Measurements from ENCODE around the gene IGDCC3. TPM values are rescaled to one million over a fixed set of nuclear protein-coding genes. Genes with fewer than 3 reads are reported as not detected.

The IGDCC3 gene
- total and polyA plus RNA-seq, 2 donors from 2014 or later, result 0.22 to 0.49 TPM

GRCh38 chr15:65420975-65421359 lies 43.2 kb upstream of the IGDCC3 start:
- Histone ChIP-seq H3K4me1 (ENCODE audit: control insufficient read depth in 2 of 3, insufficient read depth in 2 of 3, low read depth in 1 of 3, low read length in 3 of 3) (peaks cover 0 to 13% (median 5%) of the 10 kb centered on the region in 3 donors), H3K9ac (ENCODE audit: low read length in 3 of 3) (no peak overlapping the region), H3K27me3 (ENCODE audit: control insufficient read depth, insufficient read depth, low read length) (no peaks in the 10 kb centered on the region), H3K36me3 (ENCODE audit: control insufficient read depth in 2 of 3, insufficient read depth in 3 of 3, low read length in 3 of 3) (no peaks in the 10 kb centered on the region), H3K4me3 (ENCODE audit: low read length in 3 of 3) (peak overlapping the region in 2 of 3 donors; percentile 6 to 54), H3K27ac (ENCODE audit: low read depth in 2 of 2, low read length in 2 of 2) (no peak overlapping the region), H3K9me3 (ENCODE audit: control insufficient read depth in 2 of 3, insufficient read depth in 1 of 3, low read length in 3 of 3) (no peaks in the 10 kb centered on the region)
- peak in 1 of 5 donors; percentile 62 for DNase-seq
- intact Hi-C loops (cut with DNase I), result no loop called here
- no peak for TF ChIP-seq CTCF (IDR thresholded peaks at IDR 0.05; ENCODE audit: borderline replicate concordance, extremely low read depth, insufficient read depth)
- FAIRE-seq, result no peak

DNA sequence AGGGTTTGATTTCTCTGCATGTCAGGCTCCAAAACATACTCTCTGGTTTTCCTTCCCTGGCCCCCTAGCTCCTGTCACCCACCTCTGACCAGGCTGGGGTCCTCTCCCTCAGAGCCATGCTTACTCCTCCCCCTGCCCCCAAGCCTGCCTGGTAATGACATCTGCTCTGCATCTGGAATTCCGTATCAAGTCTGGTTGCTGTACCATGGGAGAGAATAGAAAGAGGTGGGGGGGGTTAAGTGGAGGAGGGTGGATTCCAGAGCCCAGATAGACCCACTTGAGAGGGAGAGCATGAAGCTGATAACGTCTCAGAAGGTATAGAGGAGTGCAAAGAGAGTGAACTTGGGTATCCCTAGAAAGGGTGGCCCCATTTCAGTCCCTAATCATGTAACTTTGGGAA lies 40.8 kb upstream of the IGDCC3 start:
- H3K27me3 ChIP-seq (ENCODE audit: control insufficient read depth, insufficient read depth, low read length), result no peaks in the 10 kb centered on the region
- H3K4me3 ChIP-seq (ENCODE audit: low read length in 3 of 3), result no peak overlapping the region
- H3K4me1 ChIP-seq (ENCODE audit: control insufficient read depth in 2 of 3, insufficient read depth in 2 of 3, low read depth in 1 of 3, low read length in 3 of 3), result peaks cover 0 to 13% (median 5%) of the 10 kb centered on the region in 3 donors
- DNase-seq (no peak), FAIRE-seq (no peak)
- no peak for TF ChIP-seq CTCF (IDR thresholded peaks at IDR 0.05; ENCODE audit: borderline replicate concordance, extremely low read depth, insufficient read depth)
- H3K9ac ChIP-seq (ENCODE audit: low read length in 3 of 3), result no peak overlapping the region
- H3K9me3 ChIP-seq (ENCODE audit: control insufficient read depth in 2 of 3, insufficient read depth in 1 of 3, low read length in 3 of 3), result no peaks in the 10 kb centered on the region
- no peak overlapping the region for H3K27ac ChIP-seq (ENCODE audit: low read depth in 2 of 2, low read length in 2 of 2)
- intact Hi-C loops (cut with DNase I), result no loop called here
- no peaks in the 10 kb centered on the region for H3K36me3 ChIP-seq (ENCODE audit: control insufficient read depth in 2 of 3, insufficient read depth in 3 of 3, low read length in 3 of 3)

DNA sequence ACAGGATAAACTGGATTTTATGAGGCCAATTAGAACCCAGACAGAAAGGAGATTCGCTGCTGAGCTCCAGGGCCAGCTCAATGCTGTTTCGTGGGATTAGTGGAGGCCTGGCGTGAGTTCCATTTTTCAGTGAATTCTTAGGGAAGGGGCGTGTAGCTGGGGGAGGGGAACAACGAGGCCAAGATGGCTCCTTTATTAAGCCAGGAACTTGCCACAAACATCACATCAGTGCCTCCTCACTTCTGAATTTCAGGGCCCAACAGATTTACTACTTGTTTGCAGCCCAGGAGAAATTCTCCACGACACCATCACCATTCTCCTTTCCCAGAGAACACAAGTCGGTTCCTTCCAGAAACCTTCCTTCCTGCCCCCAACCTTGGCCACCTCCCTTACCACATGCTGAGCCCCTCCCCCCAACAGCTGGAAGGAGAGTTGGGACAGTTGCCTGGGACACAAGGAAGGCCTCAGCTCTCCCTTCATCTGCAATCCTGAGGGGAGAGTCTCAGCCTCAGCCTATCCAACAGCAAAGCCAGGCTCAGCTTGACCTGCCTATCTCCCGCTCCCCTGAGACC lies 39.1 kb upstream of the IGDCC3 start:
- Histone ChIP-seq H3K27ac (ENCODE audit: low read depth in 2 of 2, low read length in 2 of 2) (no peak overlapping the region), H3K4me3 (ENCODE audit: low read length in 3 of 3) (no peak overlapping the region), H3K9ac (ENCODE audit: low read length in 3 of 3) (no peak overlapping the region), H3K27me3 (ENCODE audit: control insufficient read depth, insufficient read depth, low read length) (no peaks in the 10 kb centered on the region), H3K9me3 (ENCODE audit: control insufficient read depth in 2 of 3, insufficient read depth in 1 of 3, low read length in 3 of 3) (no peaks in the 10 kb centered on the region), H3K4me1 (ENCODE audit: control insufficient read depth in 2 of 3, insufficient read depth in 2 of 3, low read depth in 1 of 3, low read length in 3 of 3) (peaks cover 0 to 8% (median 3%) of the 10 kb centered on the region in 3 donors), H3K36me3 (ENCODE audit: control insufficient read depth in 2 of 3, insufficient read depth in 3 of 3, low read length in 3 of 3) (no peaks in the 10 kb centered on the region)
- no peak for FAIRE-seq
- intact Hi-C loops (cut with DNase I), result no loop called here
- TF ChIP-seq CTCF (IDR thresholded peaks at IDR 0.05; ENCODE audit: borderline replicate concordance, extremely low read depth, insufficient read depth), result no peak
- DNase-seq, result peak in 2 of 5 donors; percentile 24 to 68
